Vagina (tissue), 2 donors: ENCODE results near the gene S100A13.

Source experiments
- POLR2A ChIP-seq, 2 donors: fragments of 450-650 bp; IDR thresholded peaks; one replicate each; pipeline ENCODE4 v1.6.1; 2017; ENCODE audit warnings: antibody characterized with exemption in 2 of 2, mild to moderate bottlenecking in 2 of 2, moderate library complexity in 2 of 2
- POLR2AphosphoS5 ChIP-seq, 2 donors: sonication (generic); formaldehyde crosslinking; IDR thresholded peaks; one replicate each; pipeline ENCODE4 v1.9.0; 2017; ENCODE audit warnings: antibody characterized with exemption in 2 of 2, mild to moderate bottlenecking in 2 of 2, low read depth in 1 of 2; ENCODE audit not compliant: insufficient read depth in 1 of 2

- TF ChIP-seq POLR2A (IDR thresholded peaks at IDR 0.05) (no peak), POLR2AphosphoS5 (IDR thresholded peaks at IDR 0.05; ENCODE audit: insufficient read depth in 1 of 2, low read depth in 1 of 2) (no peak)
Measured at GRCh38 chr1:153607381-153607780, 19.9 kb downstream of the S100A13 start.
